HG03432 (cell line): ENCODE measurements around the gene SNRPD2.

Experiments used
- ATAC-seq: cut with Tn5 transposase; IDR thresholded peaks from one replicate; pipeline ENCODE4 v1.9.1; 2021; ENCODE audit warnings: mild to moderate bottlenecking, moderate library complexity; ENCODE audit not compliant: unreplicated experiment

The SNRPD2 gene

GRCh38 chr19:45660636-45661035 is 31.1 kb downstream of the SNRPD2 start:
- ATAC-seq: no peak

GRCh38 chr19:45659096-45659729 is 32.5 kb downstream of the SNRPD2 start:
- ATAC-seq: no peak

GRCh38 chr19:45657520-45658167 is 34.1 kb downstream of the SNRPD2 start:
- ATAC-seq: no peak

GRCh38 chr19:45655073-45655472 is 36.7 kb downstream of the SNRPD2 start:
- no peak for ATAC-seq

GRCh38 chr19:45653634-45654033 is 38.1 kb downstream of the SNRPD2 start:
- ATAC-seq: no peak

GRCh38 chr19:45650722-45651121 is 41.0 kb downstream of the SNRPD2 start:
- ATAC-seq: no peak

- no peak for ATAC-seq
Observed at GRCh38 chr19:45646345-45646698, 45.4 kb downstream of the SNRPD2 start.

- peak; percentile 25 for ATAC-seq
Observed at GRCh38 chr19:45645631-45646344, 46.0 kb downstream of the SNRPD2 start.

- no peak for ATAC-seq
Observed at GRCh38 chr19:45645068-45645630, 46.6 kb downstream of the SNRPD2 start.

GRCh38 chr19:45643927-45644771 is 47.6 kb downstream of the SNRPD2 start:
- ATAC-seq: no peak

GRCh38 chr19:45643024-45643926 is 48.5 kb downstream of the SNRPD2 start:
- no peak for ATAC-seq

GRCh38 chr19:45641274-45642105 is 50.3 kb downstream of the SNRPD2 start:
- ATAC-seq: peak; percentile 37

GRCh38 chr19:45640849-45641273 is 50.9 kb downstream of the SNRPD2 start:
- ATAC-seq: no peak

- ATAC-seq: no peak
Observed at GRCh38 chr19:45638930-45639729, 52.6 kb downstream of the SNRPD2 start, which contains the start of gene EML2. Gene EML2 (minus strand): TSS chr19:45639397. CDS start chr19:45639376, 21 bp downstream.

- no peak for ATAC-seq
Observed at GRCh38 chr19:45637890-45638667, 53.7 kb downstream of the SNRPD2 start.
